ENCODE results near the gene FAP. TPM values are rescaled to one million over a fixed set of nuclear protein-coding genes. Genes with fewer than 3 reads are reported as not detected.

The FAP gene
- polyA plus RNA-seq, 2 of the 4 experiments (the other 2 are of a cell fraction) = 0.03 to 0.16 TPM

- Histone ChIP-seq H3K4me1 (no peaks in the 10 kb centered on the region), H3K9me3 (no peaks in the 10 kb centered on the region), H3K27ac (no peak overlapping the region), H3K4me2 (no peak overlapping the region), H3K4me3 (no peak overlapping the region)
- TF ChIP-seq GATA3 (IDR thresholded peaks at IDR 0.05; ENCODE audit: borderline replicate concordance) (no peak), ZSCAN20 (CRISPR knock-in tag; IDR thresholded peaks at IDR 0.05) (no peak), CBX2 (IDR thresholded peaks at IDR 0.05; ENCODE audit: borderline replicate concordance, low read depth) (no peak), RAD21 (conservative IDR thresholded peaks at IDR 0.05 in 1 of 2, IDR thresholded peaks at IDR 0.05 in 1 of 2) (no peak), JUN (IDR thresholded peaks at IDR 0.05) (no peak), NPAS2 (CRISPR knock-in tag; IDR thresholded peaks at IDR 0.05; ENCODE audit: borderline replicate concordance) (no peak)
- ATAC-seq (no peak), FAIRE-seq (no peak), DNase-seq (ENCODE audit: low read depth in 1 of 2, low spot score in 1 of 2) (no peak)
- ChIA-PET CTCF (interaction anchor here (1.0 to 1.9 kb wide), 2 partner anchors 10 to 88 kb away, joined by 3 to 6 read pairs; no protein-coding TSS in a partner anchor), POLR2A (no interaction called here)
Observed at GRCh38 chr2:162210385-162210784, 32.9 kb downstream of the FAP start.

- no peak for FAIRE-seq
- no peak for DNase-seq (ENCODE audit: low read depth in 1 of 2, low spot score in 1 of 2)
- H3K27ac ChIP-seq = no peak overlapping the region
- H3K4me1 ChIP-seq = no peaks in the 10 kb centered on the region
- H3K9me3 ChIP-seq = no peaks in the 10 kb centered on the region
- no peak overlapping the region for H3K4me2 ChIP-seq
- no peak for ATAC-seq
- no peak overlapping the region for H3K4me3 ChIP-seq
- ChIA-PET CTCF (no interaction called here), POLR2A (no interaction called here)
- TF ChIP-seq KDM1A (IDR thresholded peaks at IDR 0.05; ENCODE audit: low read depth) (no peak), POLR2AphosphoS2 (conservative IDR thresholded peaks at IDR 0.05; ENCODE audit: low read length) (no peak)
Observed at GRCh38 chr2:162202203-162202602, 41.0 kb downstream of the FAP start.

GRCh38 chr2:162200636-162201035 is 42.6 kb downstream of the FAP start:
- CTCF ChIA-PET = no interaction called here
- no peak overlapping the region for H3K4me2 ChIP-seq
- no peak for ATAC-seq

More at GRCh38 chr2:162200636-162201035, 42.6 kb downstream of the FAP start:
- FAIRE-seq = no peak
- 30% methylated on average over 1 of the region's 1 CpG for WGBS (ENCODE audit: missing lambda C conversion rate)
- Histone ChIP-seq H3K27ac (no peak overlapping the region), H3K9me3 (no peaks in the 10 kb centered on the region), H3K4me3 (no peak overlapping the region), H3K4me1 (no peaks in the 10 kb centered on the region)
- DNase-seq (ENCODE audit: low read depth in 1 of 2, low spot score in 1 of 2) = no peak
- POLR2A ChIA-PET = no interaction called here
- no peak for TF ChIP-seq USF2 (IDR thresholded peaks at IDR 0.05)
- no peak for TF ChIP-seq RARB (CRISPR knock-in tag; IDR thresholded peaks at IDR 0.05)
- no peak for TF ChIP-seq BHLHE40 (IDR thresholded peaks at IDR 0.05; ENCODE audit: low read depth, low read length)
- no peak for TF ChIP-seq CBX2 (IDR thresholded peaks at IDR 0.05; ENCODE audit: borderline replicate concordance, low read depth)
- TF ChIP-seq POLR2A (IDR thresholded peaks at IDR 0.05; ENCODE audit: low read length) = no peak
- no peak for TF ChIP-seq FOSB (CRISPR knock-in tag; IDR thresholded peaks at IDR 0.05)
- no peak for TF ChIP-seq EHMT2 (IDR thresholded peaks at IDR 0.05; ENCODE audit: low read depth)
- TF ChIP-seq JUNB (IDR thresholded peaks at IDR 0.05) = no peak
- TF ChIP-seq HMGXB4 (CRISPR knock-in tag; IDR thresholded peaks at IDR 0.05; ENCODE audit: borderline replicate concordance) = no peak
- TF ChIP-seq CHD4 (IDR thresholded peaks at IDR 0.05; ENCODE audit: borderline replicate concordance) = no peak
- TF ChIP-seq ZFP36 (IDR thresholded peaks at IDR 0.05; ENCODE audit: borderline replicate concordance, partially characterized antibody) = no peak
- TF ChIP-seq RNF2 (IDR thresholded peaks at IDR 0.05; ENCODE audit: borderline replicate concordance, low read depth) = no peak
- TF ChIP-seq MAX (IDR thresholded peaks at IDR 0.05) = no peak
- no peak for TF ChIP-seq FOXS1 (CRISPR knock-in tag; IDR thresholded peaks at IDR 0.05)
- no peak for TF ChIP-seq ELK1 (IDR thresholded peaks at IDR 0.05; ENCODE audit: low read depth, low read length)
- no peak for TF ChIP-seq HDAC2 (IDR thresholded peaks at IDR 0.05)
- TF ChIP-seq HEYL (CRISPR knock-in tag; IDR thresholded peaks at IDR 0.05) = no peak
- no peak for TF ChIP-seq BCL3 (IDR thresholded peaks at IDR 0.05)

Measured in A549 (cell line).